ENCODE data around the gene DRC1.

Gene DRC1

GRCh38 chr2:26455670-26456439, 54.1 kb downstream of the DRC1 start:
- no peak overlapping the region for H3K4me3 ChIP-seq (ENCODE audit: low read depth, low read length)
- DNase-seq (ENCODE audit: low read depth): no peak
- TF ChIP-seq CTCF (IDR thresholded peaks at IDR 0.05; ENCODE audit: low read depth, low read length, missing control alignments): no peak
- in situ Hi-C loops (cut with HindIII; ENCODE audit: low sequenced_read_pairs): no loop called here

GRCh38 chr2:26456440-26457250, 54.9 kb downstream of the DRC1 start:
- in situ Hi-C loops (cut with HindIII; ENCODE audit: low sequenced_read_pairs): no loop called here
- H3K4me3 ChIP-seq (ENCODE audit: low read depth, low read length): no peak overlapping the region
- no peak for DNase-seq (ENCODE audit: low read depth)
- no peak for TF ChIP-seq CTCF (IDR thresholded peaks at IDR 0.05; ENCODE audit: low read depth, low read length, missing control alignments)

GRCh38 chr2:26457251-26457666, 55.5 kb downstream of the DRC1 start:
- DNase-seq (ENCODE audit: low read depth): no peak
- TF ChIP-seq CTCF (IDR thresholded peaks at IDR 0.05; ENCODE audit: low read depth, low read length, missing control alignments): no peak
- in situ Hi-C loops (cut with HindIII; ENCODE audit: low sequenced_read_pairs): no loop called here
- no peak overlapping the region for H3K4me3 ChIP-seq (ENCODE audit: low read depth, low read length)

GRCh38 chr2:26457695-26458364, 56.1 kb downstream of the DRC1 start:
- DNase-seq (ENCODE audit: low read depth): no peak
- H3K4me3 ChIP-seq (ENCODE audit: low read depth, low read length): no peak overlapping the region
- in situ Hi-C loops (cut with HindIII; ENCODE audit: low sequenced_read_pairs): no loop called here
- TF ChIP-seq CTCF (IDR thresholded peaks at IDR 0.05; ENCODE audit: low read depth, low read length, missing control alignments): no peak

GRCh38 chr2:26458365-26459042, 56.8 kb downstream of the DRC1 start:
- in situ Hi-C loops (cut with HindIII; ENCODE audit: low sequenced_read_pairs): no loop called here
- DNase-seq (ENCODE audit: low read depth): no peak
- TF ChIP-seq CTCF (IDR thresholded peaks at IDR 0.05; ENCODE audit: low read depth, low read length, missing control alignments): no peak
- no peak overlapping the region for H3K4me3 ChIP-seq (ENCODE audit: low read depth, low read length)
